ENCODE data around the gene MAP2K4. TPM values are rescaled to one million over a fixed set of nuclear protein-coding genes. Genes with fewer than 3 reads are reported as not detected.

The MAP2K4 gene
- polyA plus RNA-seq, 2 of the 4 experiments (the other 2 are of a cell fraction) = 28.9 to 47.7 TPM

DNA sequence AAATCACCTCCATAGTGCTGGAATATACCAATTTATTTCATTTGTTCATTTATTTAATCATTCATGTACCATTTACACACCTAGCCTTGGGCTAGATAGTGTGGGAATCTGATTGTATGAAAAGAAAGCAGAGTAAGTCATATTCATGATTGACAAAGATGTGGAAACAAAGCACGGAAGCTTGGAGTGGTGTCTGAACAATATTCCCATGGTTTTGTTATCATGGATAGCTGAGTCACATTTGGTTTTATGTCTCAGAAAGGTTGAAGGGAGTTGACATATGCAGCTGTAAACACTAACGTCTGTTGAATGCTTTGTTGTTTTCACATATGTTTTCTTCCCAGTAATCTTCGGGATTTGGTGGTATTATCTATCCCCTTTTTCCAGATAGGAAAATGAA is 76.6 kb downstream of the MAP2K4 start:
- FAIRE-seq = peak; percentile 79
- Histone ChIP-seq H3K4me1 (peaks cover 5% of the 10 kb centered on the region; the same call in 1 of the 3 replicates), H3K27ac (no peak overlapping the region), H3K4me3 (no peak overlapping the region), H3K4me2 (no peak overlapping the region), H3K9me3 (no peaks in the 10 kb centered on the region)
- no peak for DNase-seq (ENCODE audit: low read depth in 1 of 2, low spot score in 1 of 2)
- no peak for ATAC-seq
- POLR2A ChIA-PET = no interaction called here
- 91% methylated on average over 3 of the region's 3 CpGs for WGBS (ENCODE audit: missing lambda C conversion rate)
- CTCF ChIA-PET = no interaction called here
- TF ChIP-seq ZNF302 (CRISPR knock-in tag; IDR thresholded peaks at IDR 0.05) = no peak
- no peak for TF ChIP-seq ZFP36 (IDR thresholded peaks at IDR 0.05; ENCODE audit: borderline replicate concordance, partially characterized antibody)
- TF ChIP-seq HDAC2 (IDR thresholded peaks at IDR 0.05) = no peak
- no peak for TF ChIP-seq TFCP2L1 (CRISPR knock-in tag; IDR thresholded peaks at IDR 0.05)
- TF ChIP-seq, protein P1, sequence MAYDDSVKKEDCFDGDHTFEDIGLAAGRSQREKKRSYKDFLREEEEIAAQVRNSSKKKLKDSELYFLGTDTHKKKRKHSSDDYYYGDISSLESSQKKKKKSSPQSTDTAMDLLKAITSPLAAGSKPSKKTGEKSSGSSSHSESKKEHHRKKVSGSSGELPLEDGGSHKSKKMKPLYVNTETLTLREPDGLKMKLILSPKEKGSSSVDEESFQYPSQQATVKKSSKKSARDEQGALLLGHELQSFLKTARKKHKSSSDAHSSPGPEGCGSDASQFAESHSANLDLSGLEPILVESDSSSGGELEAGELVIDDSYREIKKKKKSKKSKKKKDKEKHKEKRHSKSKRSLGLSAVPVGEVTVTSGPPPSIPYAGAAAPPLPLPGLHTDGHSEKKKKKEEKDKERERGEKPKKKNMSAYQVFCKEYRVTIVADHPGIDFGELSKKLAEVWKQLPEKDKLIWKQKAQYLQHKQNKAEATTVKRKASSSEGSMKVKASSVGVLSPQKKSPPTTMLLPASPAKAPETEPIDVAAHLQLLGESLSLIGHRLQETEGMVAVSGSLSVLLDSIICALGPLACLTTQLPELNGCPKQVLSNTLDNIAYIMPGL (CRISPR knock-in tag; IDR thresholded peaks at IDR 0.05; ENCODE audit: borderline replicate concordance) = no peak
- no peak for TF ChIP-seq ZSCAN20 (CRISPR knock-in tag; IDR thresholded peaks at IDR 0.05)
- no peak for TF ChIP-seq CHD4 (IDR thresholded peaks at IDR 0.05; ENCODE audit: borderline replicate concordance)
- no peak for TF ChIP-seq CBX8 (IDR thresholded peaks at IDR 0.05)
- TF ChIP-seq BHLHE40 (IDR thresholded peaks at IDR 0.05; ENCODE audit: low read depth, low read length) = no peak
- TF ChIP-seq JUNB (IDR thresholded peaks at IDR 0.05) = no peak
- no peak for TF ChIP-seq CBX2 (IDR thresholded peaks at IDR 0.05; ENCODE audit: borderline replicate concordance, low read depth)
- no peak for TF ChIP-seq SMC3 (IDR thresholded peaks at IDR 0.05)

DNA sequence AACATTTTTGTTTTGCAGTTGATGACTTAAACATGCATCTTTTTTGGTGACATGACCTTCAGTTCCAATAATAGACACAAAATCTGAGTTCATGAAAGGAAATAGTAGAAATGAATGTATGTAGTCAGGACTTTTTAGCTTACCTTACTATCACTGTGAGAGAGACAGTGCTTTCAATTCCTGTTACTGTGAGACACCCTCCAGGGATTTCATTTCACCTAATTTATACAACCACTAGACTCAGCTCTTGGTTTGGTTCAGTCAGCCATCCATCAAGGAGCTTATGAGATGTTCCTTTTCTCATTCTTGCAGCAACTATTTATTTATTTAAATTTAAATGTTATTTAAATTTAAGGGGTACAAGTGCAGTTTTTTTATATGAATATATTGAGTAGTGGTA is 77.9 kb downstream of the MAP2K4 start:
- FAIRE-seq (no peak), ATAC-seq (no peak), DNase-seq (ENCODE audit: low read depth in 1 of 2, low spot score in 1 of 2) (no peak)
- Histone ChIP-seq H3K9me3 (no peaks in the 10 kb centered on the region), H3K4me2 (no peak overlapping the region), H3K4me3 (no peak overlapping the region), H3K4me1 (peaks cover 3% of the 10 kb centered on the region; the same call in 1 of the 3 replicates), H3K27ac (no peak overlapping the region)
- ChIA-PET CTCF (interaction anchor here (1.0 to 1.4 kb wide), 2 partner anchors 11 to 14 kb away, joined by 3 to 5 read pairs; no protein-coding TSS in a partner anchor), POLR2A (no interaction called here)
- TF ChIP-seq, protein P2, sequence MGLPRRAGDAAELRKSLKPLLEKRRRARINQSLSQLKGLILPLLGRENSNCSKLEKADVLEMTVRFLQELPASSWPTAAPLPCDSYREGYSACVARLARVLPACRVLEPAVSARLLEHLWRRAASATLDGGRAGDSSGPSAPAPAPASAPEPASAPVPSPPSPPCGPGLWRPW (IDR thresholded peaks at IDR 0.05) = no peak
- TF ChIP-seq RFX5 (IDR thresholded peaks at IDR 0.05) (no peak), FOSB (CRISPR knock-in tag; IDR thresholded peaks at IDR 0.05) (no peak), HDAC2 (IDR thresholded peaks at IDR 0.05) (no peak), NR3C1 (IDR thresholded peaks at IDR 0.05) (no peak), KDM1A (IDR thresholded peaks at IDR 0.05; ENCODE audit: low read depth) (no peak)
- TF ChIP-seq, protein P3, sequence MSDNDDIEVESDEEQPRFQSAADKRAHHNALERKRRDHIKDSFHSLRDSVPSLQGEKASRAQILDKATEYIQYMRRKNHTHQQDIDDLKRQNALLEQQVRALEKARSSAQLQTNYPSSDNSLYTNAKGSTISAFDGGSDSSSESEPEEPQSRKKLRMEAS (IDR thresholded peaks at IDR 0.05) = no peak
- TF ChIP-seq, protein P4, sequence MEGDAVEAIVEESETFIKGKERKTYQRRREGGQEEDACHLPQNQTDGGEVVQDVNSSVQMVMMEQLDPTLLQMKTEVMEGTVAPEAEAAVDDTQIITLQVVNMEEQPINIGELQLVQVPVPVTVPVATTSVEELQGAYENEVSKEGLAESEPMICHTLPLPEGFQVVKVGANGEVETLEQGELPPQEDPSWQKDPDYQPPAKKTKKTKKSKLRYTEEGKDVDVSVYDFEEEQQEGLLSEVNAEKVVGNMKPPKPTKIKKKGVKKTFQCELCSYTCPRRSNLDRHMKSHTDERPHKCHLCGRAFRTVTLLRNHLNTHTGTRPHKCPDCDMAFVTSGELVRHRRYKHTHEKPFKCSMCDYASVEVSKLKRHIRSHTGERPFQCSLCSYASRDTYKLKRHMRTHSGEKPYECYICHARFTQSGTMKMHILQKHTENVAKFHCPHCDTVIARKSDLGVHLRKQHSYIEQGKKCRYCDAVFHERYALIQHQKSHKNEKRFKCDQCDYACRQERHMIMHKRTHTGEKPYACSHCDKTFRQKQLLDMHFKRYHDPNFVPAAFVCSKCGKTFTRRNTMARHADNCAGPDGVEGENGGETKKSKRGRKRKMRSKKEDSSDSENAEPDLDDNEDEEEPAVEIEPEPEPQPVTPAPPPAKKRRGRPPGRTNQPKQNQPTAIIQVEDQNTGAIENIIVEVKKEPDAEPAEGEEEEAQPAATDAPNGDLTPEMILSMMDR (IDR thresholded peaks at IDR 0.05) = no peak

DNA sequence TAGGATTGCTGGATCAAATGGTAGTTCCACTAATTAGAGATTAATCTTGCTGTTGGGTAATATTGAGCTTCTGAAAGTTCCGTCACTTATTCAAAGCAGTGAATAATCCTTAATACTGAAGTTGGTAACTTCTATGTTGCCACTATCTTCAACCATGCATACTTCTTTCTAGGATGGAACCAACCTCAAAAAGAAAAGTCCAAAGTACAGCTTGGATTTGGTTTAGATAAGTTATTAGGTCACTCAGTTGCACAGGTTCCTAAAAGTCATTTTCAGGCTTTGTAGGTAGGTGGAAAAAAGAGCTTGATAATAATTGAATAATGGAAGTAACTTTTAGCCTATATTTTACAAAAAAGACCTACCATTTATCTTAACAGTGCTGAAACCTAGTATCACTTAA is 78.7 kb downstream of the MAP2K4 start:
- no peak for DNase-seq (ENCODE audit: low read depth in 1 of 2, low spot score in 1 of 2)
- H3K4me2 ChIP-seq = no peak overlapping the region
- no peak for ATAC-seq
- CTCF ChIA-PET = interaction anchor here (0.6 to 1.4 kb wide), 3 partner anchors 10 to 258 kb away, joined by 3 to 5 read pairs (median 3); no protein-coding TSS in a partner anchor
- no peak overlapping the region for H3K4me3 ChIP-seq
- H3K4me1 ChIP-seq = no peaks in the 10 kb centered on the region
- peak; percentile 63 for FAIRE-seq
- POLR2A ChIA-PET = no interaction called here
- H3K27ac ChIP-seq = no peak overlapping the region
- H3K9me3 ChIP-seq = no peaks in the 10 kb centered on the region
- 91% methylated on average over 1 of the region's 1 CpG for WGBS (ENCODE audit: missing lambda C conversion rate)
- TF ChIP-seq MYC (IDR thresholded peaks at IDR 0.05; ENCODE audit: borderline replicate concordance, low read length) (no peak), CHD2 (IDR thresholded peaks at IDR 0.05; ENCODE audit: low read length, partially characterized antibody) (no peak), MAFK (IDR thresholded peaks at IDR 0.05; ENCODE audit: partially characterized antibody) (no peak), RAD21 (conservative IDR thresholded peaks at IDR 0.05 in 1 of 2, IDR thresholded peaks at IDR 0.05 in 1 of 2) (no peak), ZNF302 (CRISPR knock-in tag; IDR thresholded peaks at IDR 0.05) (no peak), NPAS2 (CRISPR knock-in tag; IDR thresholded peaks at IDR 0.05; ENCODE audit: borderline replicate concordance) (no peak), PHF8 (IDR thresholded peaks at IDR 0.05; ENCODE audit: borderline replicate concordance, low read depth) (no peak), CBX8 (IDR thresholded peaks at IDR 0.05) (no peak), RFX5 (IDR thresholded peaks at IDR 0.05) (no peak), KDM5A (IDR thresholded peaks at IDR 0.05) (no peak), JUN (IDR thresholded peaks at IDR 0.05) (no peak)
- TF ChIP-seq, protein P5, sequence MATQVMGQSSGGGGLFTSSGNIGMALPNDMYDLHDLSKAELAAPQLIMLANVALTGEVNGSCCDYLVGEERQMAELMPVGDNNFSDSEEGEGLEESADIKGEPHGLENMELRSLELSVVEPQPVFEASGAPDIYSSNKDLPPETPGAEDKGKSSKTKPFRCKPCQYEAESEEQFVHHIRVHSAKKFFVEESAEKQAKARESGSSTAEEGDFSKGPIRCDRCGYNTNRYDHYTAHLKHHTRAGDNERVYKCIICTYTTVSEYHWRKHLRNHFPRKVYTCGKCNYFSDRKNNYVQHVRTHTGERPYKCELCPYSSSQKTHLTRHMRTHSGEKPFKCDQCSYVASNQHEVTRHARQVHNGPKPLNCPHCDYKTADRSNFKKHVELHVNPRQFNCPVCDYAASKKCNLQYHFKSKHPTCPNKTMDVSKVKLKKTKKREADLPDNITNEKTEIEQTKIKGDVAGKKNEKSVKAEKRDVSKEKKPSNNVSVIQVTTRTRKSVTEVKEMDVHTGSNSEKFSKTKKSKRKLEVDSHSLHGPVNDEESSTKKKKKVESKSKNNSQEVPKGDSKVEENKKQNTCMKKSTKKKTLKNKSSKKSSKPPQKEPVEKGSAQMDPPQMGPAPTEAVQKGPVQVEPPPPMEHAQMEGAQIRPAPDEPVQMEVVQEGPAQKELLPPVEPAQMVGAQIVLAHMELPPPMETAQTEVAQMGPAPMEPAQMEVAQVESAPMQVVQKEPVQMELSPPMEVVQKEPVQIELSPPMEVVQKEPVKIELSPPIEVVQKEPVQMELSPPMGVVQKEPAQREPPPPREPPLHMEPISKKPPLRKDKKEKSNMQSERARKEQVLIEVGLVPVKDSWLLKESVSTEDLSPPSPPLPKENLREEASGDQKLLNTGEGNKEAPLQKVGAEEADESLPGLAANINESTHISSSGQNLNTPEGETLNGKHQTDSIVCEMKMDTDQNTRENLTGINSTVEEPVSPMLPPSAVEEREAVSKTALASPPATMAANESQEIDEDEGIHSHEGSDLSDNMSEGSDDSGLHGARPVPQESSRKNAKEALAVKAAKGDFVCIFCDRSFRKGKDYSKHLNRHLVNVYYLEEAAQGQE (IDR thresholded peaks at IDR 0.05) = no peak
- TF ChIP-seq, protein P3 (IDR thresholded peaks at IDR 0.05) = no peak

All from A549 (cell line).